Common myeloid progenitor, CD34-positive (primary cell): Measurements from ENCODE around the gene SERTAD2.

ENCODE experiments used
- CTCF ChIA-PET: fragments of 350-600 bp; sonication (Branson Sonifier 250); formaldehyde crosslinking; loops from one replicate; lab custom pipeline; 2021; ENCODE audit warnings: antibody characterized with exemption; lab: Charles Lee
- POLR2A ChIA-PET: fragments of 350-600 bp; sonication (Branson Sonifier 250); formaldehyde crosslinking; loops from one replicate; lab custom pipeline; 2021; ENCODE audit warnings: antibody characterized with exemption; lab: Charles Lee
- DNase-seq, 3 donors: peaks; one replicate each; pipeline versions ENCODE4 v3.0.0 to v3.0.0-alpha.2; 2013
- H3K27ac ChIP-seq, 2 experiments: 1 replicate in 1 of 2; 2 replicates in 1 of 2; pipeline ENCODE4 v1.7.0; 2013; ENCODE audit warnings: inconsistent platforms in 2 of 2, low read length in 2 of 2, mild to moderate bottlenecking in 2 of 2, low read depth in 1 of 2, moderate library complexity in 1 of 2; ENCODE audit not compliant: severe bottlenecking in 2 of 2, insufficient read depth in 1 of 2, poor library complexity in 1 of 2
- H3K27me3 ChIP-seq, 5 experiments: replicated peaks in 2 of 5; 1 replicate in 3 of 5; 2 replicates in 2 of 5; pipeline versions ENCODE4 v1.6.1 to v1.7.0; 2013; ENCODE audit warnings: low read length in 4 of 5, mild to moderate bottlenecking in 2 of 5, moderate library complexity in 2 of 5, inconsistent platforms in 1 of 5; ENCODE audit not compliant: insufficient read depth in 5 of 5, control insufficient read depth in 4 of 5
- H3K36me3 ChIP-seq, 4 experiments: 1 replicate in 2 of 4; 2 replicates in 2 of 4; pipeline versions ENCODE4 v1.6.1 to v1.7.0; 2013; ENCODE audit warnings: low read length in 3 of 4, control low read depth in 1 of 4, mild to moderate bottlenecking in 1 of 4; ENCODE audit not compliant: control insufficient read depth in 4 of 4, insufficient read depth in 4 of 4
- H3K4me1 ChIP-seq, 4 experiments: 1 replicate in 3 of 4; 2 replicates in 1 of 4; pipeline versions ENCODE4 v1.6.1 to v1.7.1; 2013; ENCODE audit warnings: low read length in 3 of 4, mild to moderate bottlenecking in 3 of 4, control low read depth in 1 of 4, inconsistent platforms in 1 of 4, moderate library complexity in 1 of 4; ENCODE audit not compliant: control insufficient read depth in 4 of 4, insufficient read depth in 4 of 4; ENCODE audit errors: control extremely low read depth in 1 of 4
- H3K4me3 ChIP-seq, 7 experiments: 1 replicate in 4 of 7; 2 replicates in 3 of 7; pipeline versions ENCODE4 v1.5.1 to v1.7.0; 2013; ENCODE audit warnings: mild to moderate bottlenecking in 7 of 7, low read length in 6 of 7, moderate library complexity in 6 of 7, inconsistent platforms in 2 of 7, low read depth in 2 of 7, control low read depth in 1 of 7; ENCODE audit not compliant: insufficient read depth in 4 of 7, control insufficient read depth in 1 of 7; ENCODE audit errors: extremely low read depth in 1 of 7
- H3K9me3 ChIP-seq, 5 experiments: 1 replicate in 4 of 5; 2 replicates in 1 of 5; pipeline versions ENCODE4 v1.6.1 to v1.7.1; 2013; ENCODE audit warnings: low read length in 4 of 5, mild to moderate bottlenecking in 2 of 5, inconsistent platforms in 1 of 5, low read depth in 1 of 5, moderate library complexity in 1 of 5; ENCODE audit not compliant: control insufficient read depth in 4 of 5, insufficient read depth in 2 of 5; ENCODE audit errors: control extremely low read depth in 1 of 5
- WGBS: methylation state at CpG from one replicate; pipeline ENCODE4 v1.1.5; 2013; ENCODE audit not compliant: insufficient coverage; 5-methylcytosine and 5-hydroxymethylcytosine counted together

Gene SERTAD2

DNA sequence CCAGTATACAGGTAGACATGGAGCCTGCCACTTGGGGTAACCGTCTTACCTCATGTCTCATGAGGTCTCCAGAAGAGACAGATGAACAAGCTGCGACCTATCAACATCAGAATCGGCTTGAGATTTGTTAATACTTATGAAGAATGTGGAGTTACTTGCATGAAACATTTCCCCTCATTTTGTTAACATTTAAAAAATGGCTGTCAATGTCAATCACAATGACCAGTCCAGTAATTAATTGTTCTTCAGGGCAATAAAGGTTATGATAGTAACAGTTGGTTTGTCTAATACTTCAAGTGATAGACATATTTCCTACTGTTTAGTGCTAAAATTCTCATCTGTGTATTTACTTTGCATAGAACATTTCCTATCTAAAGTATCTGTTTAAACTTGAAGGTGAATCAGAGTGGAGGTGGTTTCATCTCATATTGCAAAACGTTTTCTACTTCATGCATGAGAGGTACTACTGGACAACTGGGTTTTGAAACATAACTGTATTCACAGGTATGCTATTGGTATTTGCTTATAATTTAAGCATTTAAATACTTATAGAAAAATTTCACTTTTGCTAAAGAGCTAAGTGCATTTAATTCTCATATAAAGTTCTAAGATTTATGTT lies 15.1 kb downstream of the SERTAD2 start:
- H3K27me3 ChIP-seq: no peaks in the 10 kb centered on the region
- WGBS: 83% methylated on average over 1 of the region's 4 CpGs
- POLR2A ChIA-PET: no interaction called here
- H3K4me3 ChIP-seq: peak overlapping the region in 1 of 7 experiments; percentile 31
- H3K4me1 ChIP-seq: peaks cover 45 to 94% (median 79%) of the 10 kb centered on the region in 4 experiments
- H3K36me3 ChIP-seq: peaks cover 5 to 31% (median 16%) of the 10 kb centered on the region in 4 experiments
- H3K9me3 ChIP-seq: no peaks in the 10 kb centered on the region
- peak overlapping the region; percentile 51 to 84 for H3K27ac ChIP-seq
- CTCF ChIA-PET: interaction anchor here (0.6 to 2.7 kb wide), 4 partner anchors 9 to 51 kb away, joined by 3 to 7 read pairs (median 4); no protein-coding TSS in a partner anchor
- DNase-seq: no peak

DNA sequence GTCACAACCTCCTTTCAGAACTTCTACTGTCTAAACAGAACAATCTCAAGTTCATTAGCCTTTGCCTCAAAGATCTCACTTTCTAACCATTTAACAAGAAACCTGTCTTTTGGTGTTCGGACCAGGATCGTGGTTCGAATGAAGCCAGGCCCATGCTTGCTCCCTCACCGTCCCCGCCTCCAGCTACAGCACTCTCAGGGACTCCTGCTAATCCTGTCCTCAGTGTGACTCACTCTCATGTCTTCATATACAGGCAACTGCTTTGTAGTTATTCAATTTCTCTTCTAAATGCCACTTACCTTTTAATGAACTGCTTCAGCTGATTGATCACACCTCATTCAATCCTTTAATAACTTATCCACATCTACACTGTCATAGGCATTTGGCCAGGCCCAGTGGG lies 15.8 kb downstream of the SERTAD2 start:
- H3K36me3 ChIP-seq: peaks cover 9 to 38% (median 21%) of the 10 kb centered on the region in 4 experiments
- peak in 1 of 3 donors; percentile 47 for DNase-seq
- WGBS: 92% methylated on average over 5 of the region's 5 CpGs
- ChIA-PET CTCF (interaction anchor here (1.0 to 1.8 kb wide), 4 partner anchors 15 to 30 kb away, joined by 3 to 7 read pairs (median 4); no protein-coding TSS in a partner anchor), POLR2A (no interaction called here)
- H3K9me3 ChIP-seq: no peaks in the 10 kb centered on the region
- H3K4me3 ChIP-seq: peak overlapping the region in 3 of 7 experiments; percentile 2 to 54 (median 31)
- H3K27ac ChIP-seq: peak overlapping the region; percentile 75 to 84
- H3K4me1 ChIP-seq: peaks cover 45 to 87% (median 72%) of the 10 kb centered on the region in 4 experiments
- no peaks in the 10 kb centered on the region for H3K27me3 ChIP-seq

DNA sequence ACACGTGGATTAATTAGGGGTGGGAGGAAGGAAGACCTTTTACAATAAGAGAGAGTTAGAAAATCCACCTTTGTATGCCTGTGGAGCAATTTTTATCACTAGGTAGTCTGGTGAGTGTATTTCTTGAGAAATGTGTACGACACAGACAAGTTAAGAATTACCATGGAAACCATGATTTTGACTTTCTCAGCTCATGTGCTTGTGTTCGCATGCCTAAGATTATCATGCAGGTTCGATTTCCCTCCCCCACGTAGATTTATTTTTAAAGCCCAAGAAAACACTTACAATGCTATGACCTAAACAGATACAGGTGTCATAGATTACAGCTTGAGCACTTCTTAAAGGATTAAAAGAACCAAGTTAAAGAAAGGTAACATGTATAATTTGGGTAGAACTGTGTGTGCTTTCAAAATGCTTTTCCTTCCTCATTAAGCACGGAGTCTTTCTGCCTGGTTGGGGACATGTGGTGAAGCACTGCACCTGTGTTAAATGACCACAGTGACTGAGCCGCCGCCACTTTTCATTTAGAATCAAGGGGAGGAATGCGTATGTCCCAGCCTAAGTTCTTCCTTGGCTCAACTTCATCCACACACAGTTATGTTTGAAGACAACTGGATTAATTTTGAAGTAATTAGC lies 16.6 kb downstream of the SERTAD2 start:
- WGBS: 4% methylated on average over 5 of the region's 9 CpGs
- ChIA-PET POLR2A (interaction anchor here (1.0 to 1.3 kb wide), 3 partner anchors 9 to 113 kb away, joined by 3 to 4 read pairs (median 3); no protein-coding TSS in a partner anchor), CTCF (interaction anchor here (1.0 to 1.8 kb wide), 12 partner anchors 9 to 231 kb away, joined by 3 to 7 read pairs (median 4); no protein-coding TSS in a partner anchor)
- peak overlapping the region in 6 of 7 experiments; percentile 20 to 54 (median 36) for H3K4me3 ChIP-seq
- H3K9me3 ChIP-seq: no peaks in the 10 kb centered on the region
- peak in 2 of 3 donors; percentile 86 to 94 for DNase-seq
- peaks cover 41 to 79% (median 65%) of the 10 kb centered on the region in 4 experiments for H3K4me1 ChIP-seq
- peak overlapping the region; percentile 75 to 84 for H3K27ac ChIP-seq
- H3K36me3 ChIP-seq: peaks cover 10 to 43% (median 23%) of the 10 kb centered on the region in 4 experiments
- H3K27me3 ChIP-seq: no peaks in the 10 kb centered on the region

DNA sequence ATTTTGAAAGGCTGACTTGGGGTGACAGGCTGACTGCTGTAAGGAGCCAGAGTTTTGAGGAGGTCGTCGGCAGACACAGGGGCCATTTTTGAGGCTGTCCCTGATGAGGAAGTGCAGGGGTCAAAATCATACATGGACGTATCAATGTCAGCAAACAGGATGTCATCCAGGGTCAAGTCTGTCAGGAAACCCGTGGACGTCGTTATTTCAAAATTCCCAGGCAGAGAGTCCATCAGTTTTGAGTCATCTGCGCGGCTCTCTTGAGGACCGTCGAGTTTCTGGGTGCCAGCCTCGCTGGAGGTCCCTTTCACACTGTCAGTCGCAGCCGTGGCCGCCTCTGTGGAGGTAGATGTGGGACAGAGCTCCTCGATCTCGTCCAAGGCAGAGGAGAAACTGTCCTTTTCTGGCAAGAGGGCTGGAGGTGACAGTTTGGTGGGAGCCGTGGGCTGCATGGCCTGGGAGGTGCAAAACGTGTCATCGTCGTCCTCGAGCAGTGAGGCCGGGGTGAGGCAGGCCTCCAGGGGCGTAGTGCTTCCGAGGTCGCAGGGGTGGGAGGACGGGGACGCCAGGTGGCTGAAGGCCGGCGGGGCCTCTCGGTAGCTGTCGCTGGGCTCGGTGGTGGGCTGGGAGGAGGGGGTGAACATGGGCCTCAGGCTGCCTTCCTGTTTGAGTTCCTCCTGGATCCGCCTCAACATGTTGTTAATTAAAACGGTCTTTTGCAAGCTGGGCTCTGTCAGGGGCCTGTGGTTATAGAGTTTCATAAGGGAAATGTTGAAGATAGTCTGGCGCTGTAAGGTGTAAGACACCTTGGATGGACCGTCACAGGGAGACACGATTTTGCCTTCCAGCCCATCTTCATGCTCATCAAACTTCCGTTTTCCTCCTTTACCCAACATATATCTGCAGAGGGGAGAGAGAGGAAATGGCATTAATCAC lies 17.5 kb downstream of the SERTAD2 start:
- H3K9me3 ChIP-seq: no peaks in the 10 kb centered on the region
- DNase-seq: peak in 2 of 3 donors; percentile 72 to 78
- 34% methylated on average over 24 of the region's 38 CpGs for WGBS

DNA sequence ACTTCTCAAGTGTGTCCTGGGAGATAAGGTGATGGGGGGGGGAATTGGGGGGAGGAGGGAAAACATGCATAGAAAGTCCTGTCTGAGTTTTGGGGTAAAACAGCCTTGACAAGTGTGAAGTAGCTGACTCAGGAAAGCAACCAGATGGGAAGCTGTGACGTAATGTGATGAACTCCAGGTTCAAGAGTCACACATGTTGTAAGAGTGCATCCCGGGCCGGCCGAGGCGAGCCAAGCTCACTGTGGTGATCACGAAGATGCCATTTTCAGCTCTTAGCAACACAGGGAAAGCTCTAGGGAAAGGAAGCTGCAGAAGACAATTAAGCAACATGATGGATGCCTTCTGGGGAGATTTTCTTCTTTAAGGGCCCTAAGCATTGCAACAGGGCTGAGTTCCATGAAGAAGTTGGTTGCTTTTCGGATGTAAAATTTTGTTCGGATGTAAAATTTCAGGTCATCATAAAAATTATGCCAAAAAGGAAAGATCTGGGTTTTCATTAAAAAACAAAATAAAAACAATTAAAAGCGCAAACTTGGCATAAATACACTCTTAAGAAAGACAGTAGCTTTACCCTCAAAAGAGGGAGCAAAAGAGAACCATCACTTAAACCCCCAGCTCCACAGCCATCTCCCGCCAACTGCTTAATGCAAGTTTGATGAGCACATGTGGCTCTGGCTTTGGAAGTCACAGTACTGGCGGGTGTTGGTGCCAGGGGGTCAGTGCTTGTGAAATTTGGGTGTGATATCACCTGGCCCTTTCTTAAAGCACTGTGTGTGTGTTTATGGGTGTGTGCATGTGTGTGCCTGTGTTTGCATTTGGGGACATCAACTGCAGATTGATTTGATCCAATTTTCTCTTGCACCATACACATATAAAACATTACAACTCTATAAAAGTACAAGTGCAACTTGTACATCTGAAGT lies 19.1 kb downstream of the SERTAD2 start:
- no peak for DNase-seq
- WGBS: 87% methylated on average over 7 of the region's 11 CpGs
- Histone ChIP-seq H3K4me3 (no peak overlapping the region), H3K27ac (no peak overlapping the region), H3K36me3 (peaks cover 11 to 51% (median 32%) of the 10 kb centered on the region in 4 experiments), H3K27me3 (no peaks in the 10 kb centered on the region), H3K9me3 (no peaks in the 10 kb centered on the region), H3K4me1 (peaks cover 33 to 54% (median 43%) of the 10 kb centered on the region in 4 experiments)
- ChIA-PET CTCF (interaction anchor here (0.6 to 4.3 kb wide), 6 partner anchors 9 to 536 kb away, joined by 3 to 28 read pairs (median 4); no protein-coding TSS in a partner anchor), POLR2A (interaction anchor here (1.2 kb wide), 1 partner anchor 18 kb away, joined by 3 read pairs; no protein-coding TSS in a partner anchor)

More for the DNA sequence above, 17.5 kb downstream of the SERTAD2 start:
- peaks cover 10 to 44% (median 28%) of the 10 kb centered on the region in 4 experiments for H3K36me3 ChIP-seq
- H3K4me3 ChIP-seq: peak overlapping the region in 6 of 7 experiments; percentile 16 to 49 (median 28)
- H3K27ac ChIP-seq: peak overlapping the region; percentile 75 to 84
- CTCF ChIA-PET: interaction anchor here (1.0 to 4.3 kb wide), 12 partner anchors 10 to 232 kb away, joined by 3 to 28 read pairs (median 4); no protein-coding TSS in a partner anchor
- POLR2A ChIA-PET: interaction anchor here (1.0 to 1.3 kb wide), 3 partner anchors 9 to 114 kb away, joined by 3 to 4 read pairs (median 3); no protein-coding TSS in a partner anchor
- H3K27me3 ChIP-seq: no peaks in the 10 kb centered on the region
- H3K4me1 ChIP-seq: peaks cover 38 to 71% (median 57%) of the 10 kb centered on the region in 4 experiments
